ENCODE results near the gene BARX1.

- TF ChIP-seq PREB (CRISPR knock-in tag; IDR thresholded peaks at IDR 0.05; ENCODE audit: borderline replicate concordance) (no peak), ATF2 (CRISPR knock-in tag; IDR thresholded peaks at IDR 0.05; ENCODE audit: borderline replicate concordance, low read depth) (no peak), CTCF (IDR thresholded peaks at IDR 0.05) (no peak), ETV6 (CRISPR knock-in tag; IDR thresholded peaks at IDR 0.05) (no peak), OVOL2 (CRISPR knock-in tag; IDR thresholded peaks at IDR 0.05; ENCODE audit: borderline replicate concordance) (no peak), ZNF425 (CRISPR knock-in tag; conservative IDR thresholded peaks at IDR 0.05) (no peak), ESRRA (CRISPR knock-in tag; IDR thresholded peaks at IDR 0.05; ENCODE audit: borderline replicate concordance) (no peak), FOXK1 (CRISPR knock-in tag; IDR thresholded peaks at IDR 0.05) (no peak), ATF6 (CRISPR knock-in tag; IDR thresholded peaks at IDR 0.05) (no peak), ZBTB43 (CRISPR knock-in tag; IDR thresholded peaks at IDR 0.05) (no peak), MYBL2 (CRISPR knock-in tag; IDR thresholded peaks at IDR 0.05) (no peak), ATF3 (CRISPR knock-in tag; conservative IDR thresholded peaks at IDR 0.05) (no peak), TEAD1 (CRISPR knock-in tag; IDR thresholded peaks at IDR 0.05) (no peak)
Observed at GRCh38 chr9:93944011-93944410, 11.1 kb downstream of the BARX1 start.

Data from WTC11 (cell line).